HEK293T (cell line): ENCODE results near the gene DES.

Experiments
- CTBP1 ChIP-seq: fragments of 450-650 bp; IDR thresholded peaks from 2 replicates; pipeline ENCODE4 v1.6.1; 2016; ENCODE audit warnings: borderline replicate concordance
- FOXA1 ChIP-seq: fragments of 450-650 bp; IDR thresholded peaks from 2 replicates; pipeline ENCODE4 v1.6.1; 2016; ENCODE audit warnings: mild to moderate bottlenecking
- FOXM1 ChIP-seq: fragments of 450-650 bp; IDR thresholded peaks from 2 replicates; pipeline ENCODE4 v1.6.1; 2017; ENCODE audit warnings: mild to moderate bottlenecking, borderline replicate concordance
- SP1 ChIP-seq: fragments of 450-650 bp; IDR thresholded peaks from 2 replicates; pipeline ENCODE4 v1.6.1; 2017
- ZNF384 ChIP-seq: fragments of 450-650 bp; IDR thresholded peaks from 2 replicates; pipeline ENCODE4 v1.6.1; 2016

DNA sequence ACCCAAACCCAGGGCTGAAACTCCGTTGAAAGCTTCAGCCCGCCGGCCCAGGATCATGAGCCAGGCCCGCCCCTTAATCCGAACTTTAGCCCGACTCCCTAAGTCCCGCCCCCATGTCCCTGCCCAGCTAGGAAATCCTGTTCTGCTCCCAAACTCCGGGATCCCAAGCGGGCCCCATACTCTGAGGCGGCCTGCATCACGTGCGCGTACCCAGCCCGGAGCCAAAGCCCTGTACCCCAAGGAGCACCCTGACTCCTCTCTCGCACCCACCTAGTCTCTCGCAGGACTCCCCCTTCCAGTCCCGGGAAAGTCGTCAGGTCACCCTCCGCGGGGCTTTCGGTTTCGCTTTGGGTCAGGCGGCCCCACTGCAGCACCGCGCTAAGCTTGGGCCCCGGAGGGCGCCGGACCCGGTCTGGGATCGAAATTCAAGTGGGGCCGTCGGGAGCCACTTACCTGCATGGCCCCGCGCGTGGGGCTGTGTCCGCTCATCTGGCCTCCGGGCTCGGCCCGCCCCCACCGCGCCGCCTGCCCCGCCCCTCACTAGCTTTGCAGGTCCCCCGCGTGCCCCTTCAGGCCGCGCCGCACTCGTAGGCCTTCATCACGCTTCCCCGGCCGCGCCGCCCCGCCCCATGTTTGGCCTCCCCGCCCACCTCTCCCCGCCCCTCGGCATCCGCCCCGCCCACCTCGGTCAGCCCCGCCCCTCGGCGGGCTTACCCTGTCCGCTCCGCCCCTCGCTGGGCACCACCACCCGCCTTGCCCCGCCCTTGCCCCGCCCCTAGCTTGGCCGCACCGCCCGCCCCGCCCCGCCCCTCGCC, 30.7 kb upstream of the DES start, which contains the start of gene DNPEP:
- TF ChIP-seq CTBP1 (no peak), SP1 (no peak), FOXA1 (no peak), ZNF384 (no peak), FOXM1 (no peak)
